NB4 (cell line): Measurements from ENCODE around the gene LAMA4.

Experiments used
- DNase-seq: peaks from one replicate; pipeline ENCODE4 v3.0.0; 2010; ENCODE audit warnings: low read depth
- H3K4me3 ChIP-seq: one replicate; pipeline ENCODE4 v1.5.1; 2011; ENCODE audit warnings: mild to moderate bottlenecking, low read depth, low read length, moderate library complexity
- MYC ChIP-seq: IDR thresholded peaks from 2 replicates; pipeline ENCODE4 v1.6.1; 2011; ENCODE audit warnings: low read depth, low read length
- POLR2A ChIP-seq: IDR thresholded peaks from 2 replicates; pipeline ENCODE4 v1.6.1; 2011; ENCODE audit warnings: mild to moderate bottlenecking; ENCODE audit not compliant: insufficient read length; ENCODE audit errors: extremely low read depth
- TF ChIP-seq, protein P1 (sequence below): IDR thresholded peaks from 2 replicates; pipeline ENCODE4 v1.6.1; 2011; ENCODE audit warnings: low read depth, low read length
- TF ChIP-seq, protein P2 (sequence below): IDR thresholded peaks from one replicate; pipeline ENCODE4 v1.5.1; 2012; ENCODE audit warnings: low read depth, low read length

LAMA4 gene

DNA sequence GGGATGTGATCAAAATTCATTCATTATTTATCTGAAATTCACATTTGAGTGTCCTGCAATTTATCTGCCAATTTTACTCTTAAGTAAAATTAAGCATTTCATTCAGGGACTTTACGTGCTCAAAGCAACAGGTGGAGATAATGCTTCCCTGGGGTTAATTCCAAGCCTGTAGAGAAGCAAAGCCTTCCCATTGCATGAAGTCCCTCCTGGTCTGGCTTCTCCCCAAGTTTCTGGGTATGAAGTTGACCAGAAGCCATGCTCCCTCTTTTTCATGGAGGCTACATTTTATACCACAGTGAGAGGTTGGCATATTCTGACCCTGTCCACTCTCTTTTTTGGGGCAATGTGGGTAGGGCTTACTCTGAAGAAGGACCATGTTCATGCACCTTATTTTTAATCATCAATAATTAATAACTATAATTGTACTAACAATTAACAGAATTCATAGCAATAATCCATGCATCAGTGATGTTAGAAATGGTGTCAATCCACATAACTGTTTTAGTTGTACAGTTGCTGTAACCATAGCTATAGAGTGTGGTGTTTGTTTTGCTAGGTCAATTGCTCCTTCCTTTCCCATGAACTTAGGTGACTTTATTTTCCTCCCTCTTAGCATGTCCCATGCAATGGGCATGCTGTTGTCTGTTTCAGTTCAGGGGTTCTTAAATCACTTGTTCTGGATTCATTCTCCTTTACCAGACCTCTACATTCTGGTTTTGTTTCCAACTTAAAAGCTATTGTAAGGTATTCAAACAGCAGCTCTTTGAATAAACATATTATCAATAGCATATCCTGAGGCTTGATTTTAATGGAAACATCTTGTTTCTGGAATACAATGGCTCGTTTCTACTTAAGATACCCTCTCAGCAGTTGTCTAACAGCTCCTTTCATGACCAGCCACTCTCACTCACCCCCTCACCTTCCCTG lies 1.5 kb downstream of the LAMA4 start:
- DNase-seq, result no peak
- TF ChIP-seq, protein P1, sequence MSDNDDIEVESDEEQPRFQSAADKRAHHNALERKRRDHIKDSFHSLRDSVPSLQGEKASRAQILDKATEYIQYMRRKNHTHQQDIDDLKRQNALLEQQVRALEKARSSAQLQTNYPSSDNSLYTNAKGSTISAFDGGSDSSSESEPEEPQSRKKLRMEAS, result no peak
- TF ChIP-seq MYC (no peak), POLR2A (no peak)
- TF ChIP-seq, protein P2, sequence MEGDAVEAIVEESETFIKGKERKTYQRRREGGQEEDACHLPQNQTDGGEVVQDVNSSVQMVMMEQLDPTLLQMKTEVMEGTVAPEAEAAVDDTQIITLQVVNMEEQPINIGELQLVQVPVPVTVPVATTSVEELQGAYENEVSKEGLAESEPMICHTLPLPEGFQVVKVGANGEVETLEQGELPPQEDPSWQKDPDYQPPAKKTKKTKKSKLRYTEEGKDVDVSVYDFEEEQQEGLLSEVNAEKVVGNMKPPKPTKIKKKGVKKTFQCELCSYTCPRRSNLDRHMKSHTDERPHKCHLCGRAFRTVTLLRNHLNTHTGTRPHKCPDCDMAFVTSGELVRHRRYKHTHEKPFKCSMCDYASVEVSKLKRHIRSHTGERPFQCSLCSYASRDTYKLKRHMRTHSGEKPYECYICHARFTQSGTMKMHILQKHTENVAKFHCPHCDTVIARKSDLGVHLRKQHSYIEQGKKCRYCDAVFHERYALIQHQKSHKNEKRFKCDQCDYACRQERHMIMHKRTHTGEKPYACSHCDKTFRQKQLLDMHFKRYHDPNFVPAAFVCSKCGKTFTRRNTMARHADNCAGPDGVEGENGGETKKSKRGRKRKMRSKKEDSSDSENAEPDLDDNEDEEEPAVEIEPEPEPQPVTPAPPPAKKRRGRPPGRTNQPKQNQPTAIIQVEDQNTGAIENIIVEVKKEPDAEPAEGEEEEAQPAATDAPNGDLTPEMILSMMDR, result no peak
- H3K4me3 ChIP-seq, result no peak overlapping the region

DNA sequence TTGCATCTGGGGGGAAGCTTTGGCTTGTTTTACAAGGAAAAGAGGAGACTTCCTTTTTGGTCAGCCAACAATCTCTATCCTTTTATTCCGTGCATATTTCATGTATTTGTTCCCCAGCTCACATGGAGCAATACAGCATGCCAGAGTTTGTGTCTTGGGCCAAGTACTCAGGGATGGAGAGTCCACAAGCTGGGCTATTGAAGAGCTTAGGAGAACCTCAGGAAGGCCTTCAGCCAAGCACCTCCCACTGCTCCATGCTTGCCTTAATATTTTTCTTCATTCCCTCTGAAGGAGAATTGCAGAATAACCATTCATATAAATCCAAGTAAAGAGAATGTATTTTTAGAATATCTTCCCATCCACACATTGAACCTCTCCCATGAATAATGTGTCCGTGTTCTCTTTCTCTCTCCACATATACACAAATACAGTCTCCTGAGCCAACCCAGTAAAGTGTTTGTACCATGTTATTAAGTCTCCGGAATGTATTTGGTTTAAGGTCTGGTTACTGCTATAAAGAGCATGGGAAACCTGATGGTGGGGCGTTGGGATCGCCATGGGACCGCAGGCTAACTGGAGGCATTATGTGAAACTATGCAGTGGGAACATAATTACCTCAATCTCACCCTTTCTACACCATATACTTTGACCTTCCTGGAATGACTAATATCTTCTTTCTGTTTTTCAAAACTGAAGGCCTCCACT lies 3.0 kb downstream of the LAMA4 start:
- TF ChIP-seq MYC, result no peak
- TF ChIP-seq, protein P1, result no peak
- TF ChIP-seq, protein P2, result no peak
- TF ChIP-seq POLR2A, result no peak
- no peak overlapping the region for H3K4me3 ChIP-seq
- DNase-seq, result no peak

DNA sequence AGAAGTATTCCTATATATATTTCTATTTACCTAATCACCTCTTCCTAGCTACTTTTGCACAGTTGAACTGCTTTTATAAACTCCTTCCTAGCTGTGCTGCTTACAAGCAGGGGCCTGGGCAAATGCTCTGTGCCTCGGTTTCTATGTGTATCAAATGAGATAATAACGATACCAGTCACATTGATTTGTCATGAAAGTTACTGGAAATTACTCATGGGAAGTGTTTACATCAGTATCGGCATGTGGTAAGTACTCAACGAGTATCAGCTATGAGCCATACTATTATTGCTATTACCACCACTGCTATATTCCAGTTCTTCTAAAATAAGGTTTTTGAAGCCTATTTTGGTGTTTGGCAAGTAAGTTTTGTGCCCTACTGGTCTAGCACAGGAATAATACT lies 4.9 kb downstream of the LAMA4 start:
- no peak overlapping the region for H3K4me3 ChIP-seq
- TF ChIP-seq, protein P2, result no peak
- TF ChIP-seq, protein P1, result no peak
- TF ChIP-seq MYC, result no peak
- TF ChIP-seq POLR2A, result no peak
- DNase-seq, result no peak

DNA sequence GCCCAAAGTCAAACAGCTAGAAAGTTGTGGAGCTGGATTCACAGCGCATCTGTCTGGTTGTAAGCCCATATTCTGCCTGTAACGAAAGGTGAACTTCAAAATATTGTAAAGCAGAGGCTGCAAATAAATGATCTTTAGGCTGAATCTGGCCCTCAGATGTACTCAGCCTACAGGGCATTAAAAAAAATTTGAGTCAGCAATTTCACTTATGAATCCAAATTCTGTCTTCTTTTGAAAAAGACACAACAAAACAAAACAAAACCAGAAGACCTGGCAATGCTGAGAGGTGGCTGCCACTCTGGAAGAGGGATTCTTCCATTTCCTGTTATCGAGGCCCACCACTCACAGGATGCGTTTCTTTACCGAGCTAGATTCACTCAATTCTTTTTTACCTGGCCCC lies 7.1 kb downstream of the LAMA4 start:
- no peak for DNase-seq
- no peak overlapping the region for H3K4me3 ChIP-seq
- TF ChIP-seq MYC (no peak), POLR2A (no peak)
- TF ChIP-seq, protein P1, result no peak
- TF ChIP-seq, protein P2, result no peak

DNA sequence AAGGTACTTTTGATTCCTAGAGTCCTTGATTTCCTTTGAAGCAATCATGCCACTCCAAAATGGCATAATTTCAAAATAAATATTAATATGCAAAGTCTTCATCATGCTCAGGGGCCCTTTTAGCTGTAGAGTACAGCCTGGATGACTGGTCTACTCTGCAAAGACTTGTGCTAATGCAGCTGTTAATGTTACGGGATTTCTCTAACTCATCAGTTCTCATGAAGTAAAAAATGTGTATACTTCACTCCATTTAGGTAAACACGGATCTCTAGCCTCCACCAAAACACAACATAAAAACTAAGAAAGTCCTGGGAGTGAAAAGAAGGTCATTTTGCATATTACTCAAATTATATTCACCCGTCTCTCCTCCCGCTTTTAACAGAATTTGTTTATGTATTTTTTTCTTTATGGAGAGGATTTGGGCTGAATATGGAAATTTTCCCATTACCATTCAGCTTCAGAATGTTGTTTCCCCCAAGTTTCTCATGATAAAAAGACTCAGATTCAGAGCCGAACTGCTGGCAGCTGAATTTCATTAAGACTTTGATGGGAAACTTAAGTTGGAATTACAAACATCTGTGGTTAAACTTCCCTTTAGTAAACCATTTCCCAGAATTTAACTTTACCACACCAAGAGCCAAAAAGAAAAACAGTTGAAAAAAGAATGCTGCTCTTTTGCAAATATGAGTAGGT lies 8.7 kb downstream of the LAMA4 start:
- TF ChIP-seq, protein P2, result no peak
- TF ChIP-seq MYC, result no peak
- TF ChIP-seq POLR2A, result no peak
- TF ChIP-seq, protein P1, result no peak
- no peak overlapping the region for H3K4me3 ChIP-seq
- no peak for DNase-seq
